ENCODE data around the gene MAPK9. TPM values are rescaled to one million over a fixed set of nuclear protein-coding genes. Genes with fewer than 3 reads are reported as not detected.
A peak's percentile ranks its signal among the peaks of the same experiment; 100 is the strongest.

The MAPK9 gene
- total and polyA plus RNA-seq, 10 donors = 8.9 to 38.5 (median 33.2) TPM

DNA sequence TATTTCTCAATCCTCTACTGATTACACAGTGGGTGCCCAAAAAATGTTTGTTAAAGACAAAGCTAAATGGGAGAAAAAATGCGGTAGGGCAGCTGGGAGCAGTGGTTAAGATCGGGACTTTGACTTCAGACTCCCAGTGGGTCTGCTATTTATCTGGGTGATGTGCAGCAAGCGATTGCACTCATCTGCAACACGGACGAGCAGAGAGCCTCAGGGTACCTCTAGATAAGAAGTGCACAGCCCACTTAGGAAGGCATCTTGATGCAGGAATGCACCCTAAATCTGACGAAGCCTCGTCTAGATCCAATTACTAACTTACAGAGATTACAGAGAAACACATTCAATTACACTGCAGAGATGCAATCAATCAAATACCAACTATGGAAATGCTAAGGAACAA is 4.0 kb downstream of the MAPK9 start:
- no peak overlapping the region for H3K27ac ChIP-seq
- peaks cover 8 to 67% (median 20%) of the 10 kb centered on the region in 6 donors for H3K4me1 ChIP-seq
- H3K36me3 ChIP-seq = peaks cover 0 to 38% (median 6%) of the 10 kb centered on the region in 6 donors
- intact Hi-C loops (cut with DNase I; ENCODE audit: low total_unique reads) = no loop called here
- H3K27me3 ChIP-seq (replicated peaks in 1 of 7) = no peaks in the 10 kb centered on the region
- H3K9me3 ChIP-seq = no peaks in the 10 kb centered on the region
- DNase-seq = no peak
- no peak for TF ChIP-seq POLR2A (IDR thresholded peaks at IDR 0.05)
- no peak for TF ChIP-seq POLR2AphosphoS5 (IDR thresholded peaks at IDR 0.05)
- TF ChIP-seq, protein P1, sequence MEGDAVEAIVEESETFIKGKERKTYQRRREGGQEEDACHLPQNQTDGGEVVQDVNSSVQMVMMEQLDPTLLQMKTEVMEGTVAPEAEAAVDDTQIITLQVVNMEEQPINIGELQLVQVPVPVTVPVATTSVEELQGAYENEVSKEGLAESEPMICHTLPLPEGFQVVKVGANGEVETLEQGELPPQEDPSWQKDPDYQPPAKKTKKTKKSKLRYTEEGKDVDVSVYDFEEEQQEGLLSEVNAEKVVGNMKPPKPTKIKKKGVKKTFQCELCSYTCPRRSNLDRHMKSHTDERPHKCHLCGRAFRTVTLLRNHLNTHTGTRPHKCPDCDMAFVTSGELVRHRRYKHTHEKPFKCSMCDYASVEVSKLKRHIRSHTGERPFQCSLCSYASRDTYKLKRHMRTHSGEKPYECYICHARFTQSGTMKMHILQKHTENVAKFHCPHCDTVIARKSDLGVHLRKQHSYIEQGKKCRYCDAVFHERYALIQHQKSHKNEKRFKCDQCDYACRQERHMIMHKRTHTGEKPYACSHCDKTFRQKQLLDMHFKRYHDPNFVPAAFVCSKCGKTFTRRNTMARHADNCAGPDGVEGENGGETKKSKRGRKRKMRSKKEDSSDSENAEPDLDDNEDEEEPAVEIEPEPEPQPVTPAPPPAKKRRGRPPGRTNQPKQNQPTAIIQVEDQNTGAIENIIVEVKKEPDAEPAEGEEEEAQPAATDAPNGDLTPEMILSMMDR (IDR thresholded peaks at IDR 0.05 in 8 of 11, conservative IDR thresholded peaks at IDR 0.05 in 3 of 11) = no peak
- 84 to 94% (median 91%) methylated on average over 7 of the region's 7 CpGs for WGBS, 5 donors
- no peak overlapping the region for H3K4me3 ChIP-seq

DNA sequence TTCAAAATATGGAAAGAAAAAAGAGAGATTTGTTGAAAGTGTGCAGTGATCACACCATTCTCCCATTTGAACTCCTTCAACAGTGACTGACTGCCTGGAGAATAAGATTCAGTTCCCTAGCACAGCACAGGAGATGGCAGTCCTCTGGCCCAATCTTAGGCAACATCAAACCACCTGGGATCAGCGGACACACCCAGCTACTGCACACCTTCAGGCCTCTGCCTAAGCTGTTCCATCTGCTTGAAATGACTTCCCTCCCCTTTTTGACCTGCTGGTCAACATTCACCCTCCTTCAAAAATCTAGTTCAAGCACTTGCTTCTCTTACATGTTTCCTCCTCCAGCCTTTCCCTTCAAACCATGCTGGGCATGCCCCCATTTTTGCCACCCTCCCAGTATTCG is 4.5 kb downstream of the MAPK9 start:
- Histone ChIP-seq H3K9me3 (no peaks in the 10 kb centered on the region), H3K36me3 (peaks cover under 1 to 43% (median 6%) of the 10 kb centered on the region in 6 donors), H3K4me3 (no peak overlapping the region), H3K27ac (no peak overlapping the region), H3K27me3 (replicated peaks in 1 of 7) (no peaks in the 10 kb centered on the region), H3K4me1 (peaks cover 8 to 62% (median 17%) of the 10 kb centered on the region in 6 donors)
- intact Hi-C loops (cut with DNase I; ENCODE audit: low total_unique reads) = no loop called here
- DNase-seq = no peak
- TF ChIP-seq POLR2AphosphoS5 (IDR thresholded peaks at IDR 0.05) (no peak), POLR2A (IDR thresholded peaks at IDR 0.05) (no peak)
- TF ChIP-seq, protein P1 (IDR thresholded peaks at IDR 0.05 in 8 of 11, conservative IDR thresholded peaks at IDR 0.05 in 3 of 11) = no peak
- 88 to 96% (median 93%) methylated on average over 2 of the region's 2 CpGs for WGBS, 5 donors

- intact Hi-C loops (cut with DNase I; ENCODE audit: low total_unique reads) = no loop called here
- Histone ChIP-seq H3K9me3 (peaks cover 0 to 13% (median 4%) of the 10 kb centered on the region in 8 donors), H3K27me3 (replicated peaks in 1 of 7) (no peaks in the 10 kb centered on the region), H3K4me1 (peaks cover 0 to 39% (median 0%) of the 10 kb centered on the region in 6 donors), H3K4me3 (no peak overlapping the region), H3K36me3 (peaks cover 3 to 76% (median 25%) of the 10 kb centered on the region in 6 donors), H3K27ac (peak overlapping the region in 1 of 8 donors; percentile 7)
- TF ChIP-seq, protein P1 (IDR thresholded peaks at IDR 0.05 in 8 of 11, conservative IDR thresholded peaks at IDR 0.05 in 3 of 11) = no peak
- TF ChIP-seq POLR2A (IDR thresholded peaks at IDR 0.05) (no peak), POLR2AphosphoS5 (IDR thresholded peaks at IDR 0.05) (no peak)
- 70 to 88% (median 76%) methylated on average over 10 of the region's 10 CpGs for WGBS, 5 donors
- DNase-seq = no peak
Measured at GRCh38 chr5:180284149-180284548, 7.7 kb downstream of the MAPK9 start.

GRCh38 chr5:180283026-180283615 is 8.8 kb downstream of the MAPK9 start:
- Histone ChIP-seq H3K9me3 (peaks cover 0 to 24% (median 6%) of the 10 kb centered on the region in 8 donors), H3K27ac (no peak overlapping the region), H3K36me3 (peaks cover 3 to 86% (median 35%) of the 10 kb centered on the region in 6 donors), H3K4me1 (peaks cover 0 to 30% (median 0%) of the 10 kb centered on the region in 6 donors), H3K4me3 (no peak overlapping the region), H3K27me3 (replicated peaks in 1 of 7) (no peaks in the 10 kb centered on the region)
- TF ChIP-seq POLR2AphosphoS5 (IDR thresholded peaks at IDR 0.05) (no peak), POLR2A (IDR thresholded peaks at IDR 0.05) (no peak)
- TF ChIP-seq, protein P1 (IDR thresholded peaks at IDR 0.05 in 8 of 11, conservative IDR thresholded peaks at IDR 0.05 in 3 of 11) = no peak
- 75 to 89% (median 86%) methylated on average over 10 of the region's 10 CpGs for WGBS, 5 donors
- intact Hi-C loops (cut with DNase I; ENCODE audit: low total_unique reads) = no loop called here
- no peak for DNase-seq

All from spleen (tissue), 11 donors.